ENCODE results near the gene CLDN2. TPM values are rescaled to one million over a fixed set of nuclear protein-coding genes. Genes with fewer than 3 reads are reported as not detected.
"Not testable (repeated sequence)": the region's sequence is repeated elsewhere in the genome, so short reads cannot be mapped to it uniquely, and the experiment has no call there.

CLDN2 gene
- total RNA-seq, 1 donor from 2014 or later: not detected

GRCh38 chrX:106955004-106955772 lies 35.0 kb downstream of the CLDN2 start:
- no peaks in the 10 kb centered on the region for H3K36me3 ChIP-seq
- no peaks in the 10 kb centered on the region for H3K27me3 ChIP-seq (ENCODE audit: low read depth)
- no peaks in the 10 kb centered on the region for H3K9me3 ChIP-seq (replicated peaks)
- no peak overlapping the region for H3K4me3 ChIP-seq
- H3K4me1 ChIP-seq: no peaks in the 10 kb centered on the region
- TF ChIP-seq, protein P1, sequence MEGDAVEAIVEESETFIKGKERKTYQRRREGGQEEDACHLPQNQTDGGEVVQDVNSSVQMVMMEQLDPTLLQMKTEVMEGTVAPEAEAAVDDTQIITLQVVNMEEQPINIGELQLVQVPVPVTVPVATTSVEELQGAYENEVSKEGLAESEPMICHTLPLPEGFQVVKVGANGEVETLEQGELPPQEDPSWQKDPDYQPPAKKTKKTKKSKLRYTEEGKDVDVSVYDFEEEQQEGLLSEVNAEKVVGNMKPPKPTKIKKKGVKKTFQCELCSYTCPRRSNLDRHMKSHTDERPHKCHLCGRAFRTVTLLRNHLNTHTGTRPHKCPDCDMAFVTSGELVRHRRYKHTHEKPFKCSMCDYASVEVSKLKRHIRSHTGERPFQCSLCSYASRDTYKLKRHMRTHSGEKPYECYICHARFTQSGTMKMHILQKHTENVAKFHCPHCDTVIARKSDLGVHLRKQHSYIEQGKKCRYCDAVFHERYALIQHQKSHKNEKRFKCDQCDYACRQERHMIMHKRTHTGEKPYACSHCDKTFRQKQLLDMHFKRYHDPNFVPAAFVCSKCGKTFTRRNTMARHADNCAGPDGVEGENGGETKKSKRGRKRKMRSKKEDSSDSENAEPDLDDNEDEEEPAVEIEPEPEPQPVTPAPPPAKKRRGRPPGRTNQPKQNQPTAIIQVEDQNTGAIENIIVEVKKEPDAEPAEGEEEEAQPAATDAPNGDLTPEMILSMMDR (IDR thresholded peaks at IDR 0.05; ENCODE audit: borderline replicate concordance): no peak
- intact Hi-C loops (cut with micrococcal nuclease): loop anchor here (10.0 kb wide), 1 partner anchor 60 kb away; no protein-coding TSS in a partner anchor
- DNase-seq: no peak
- no peak overlapping the region for H3K27ac ChIP-seq (replicated peaks)

DNA sequence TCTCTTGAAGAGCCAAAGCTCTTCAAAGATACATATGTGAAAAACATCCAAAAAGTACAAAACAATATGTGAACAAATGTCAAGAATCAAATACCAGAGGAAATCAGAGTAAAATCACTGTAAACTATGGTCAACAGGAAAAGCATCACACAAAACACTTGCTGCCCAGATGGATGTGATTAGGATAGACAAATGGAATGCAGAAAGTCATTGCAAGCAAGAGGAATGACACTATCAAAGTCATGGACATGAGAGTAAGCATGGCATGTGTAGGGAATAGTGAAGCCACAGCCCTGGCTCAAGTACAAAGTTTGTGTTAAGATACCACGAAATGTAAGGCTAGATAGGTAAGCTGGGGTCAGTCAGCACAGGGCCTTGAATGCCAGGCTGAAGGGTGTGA lies 37.7 kb downstream of the CLDN2 start:
- intact Hi-C loops (cut with micrococcal nuclease): loop anchor here (10.0 kb wide), 1 partner anchor 63 kb away; no protein-coding TSS in a partner anchor
- Histone ChIP-seq H3K27me3 (ENCODE audit: low read depth) (no peaks in the 10 kb centered on the region), H3K36me3 (peaks cover 12% of the 10 kb centered on the region), H3K9me3 (replicated peaks) (no peaks in the 10 kb centered on the region), H3K4me3 (no peak overlapping the region), H3K4me1 (no peaks in the 10 kb centered on the region), H3K27ac (replicated peaks) (no peak overlapping the region)
- no peak for DNase-seq
- TF ChIP-seq, protein P1 (IDR thresholded peaks at IDR 0.05; ENCODE audit: borderline replicate concordance): no peak

GRCh38 chrX:106959901-106960300 lies 39.7 kb downstream of the CLDN2 start:
- peaks cover 12% of the 10 kb centered on the region for H3K36me3 ChIP-seq
- H3K4me3 ChIP-seq: no peak overlapping the region
- H3K9me3 ChIP-seq (replicated peaks): no peaks in the 10 kb centered on the region
- H3K27ac ChIP-seq (replicated peaks): no peak overlapping the region
- H3K27me3 ChIP-seq (ENCODE audit: low read depth): no peaks in the 10 kb centered on the region
- TF ChIP-seq, protein P1 (IDR thresholded peaks at IDR 0.05; ENCODE audit: borderline replicate concordance): no peak
- H3K4me1 ChIP-seq: no peaks in the 10 kb centered on the region
- intact Hi-C loops (cut with micrococcal nuclease): loop anchor here (10.0 kb wide), 1 partner anchor 65 kb away; no protein-coding TSS in a partner anchor
- DNase-seq: no peak

- no peaks in the 10 kb centered on the region for H3K9me3 ChIP-seq (replicated peaks)
- no peaks in the 10 kb centered on the region for H3K4me1 ChIP-seq
- no peak for DNase-seq
- peaks cover 12% of the 10 kb centered on the region for H3K36me3 ChIP-seq
- H3K27me3 ChIP-seq (ENCODE audit: low read depth): no peaks in the 10 kb centered on the region
- no peak overlapping the region for H3K4me3 ChIP-seq
- no peak overlapping the region for H3K27ac ChIP-seq (replicated peaks)
- TF ChIP-seq, protein P1 (IDR thresholded peaks at IDR 0.05; ENCODE audit: borderline replicate concordance): no peak
- intact Hi-C loops (cut with micrococcal nuclease): no loop called here
These were observed 42.9 kb downstream of the CLDN2 start for GRCh38 chrX:106963111-106963510.

- no peaks in the 10 kb centered on the region for H3K4me1 ChIP-seq
- H3K27ac ChIP-seq (replicated peaks): no peak overlapping the region
- H3K36me3 ChIP-seq: peaks cover 12% of the 10 kb centered on the region
- TF ChIP-seq, protein P1 (IDR thresholded peaks at IDR 0.05; ENCODE audit: borderline replicate concordance): no peak
- no peak overlapping the region for H3K4me3 ChIP-seq
- no peaks in the 10 kb centered on the region for H3K9me3 ChIP-seq (replicated peaks)
- intact Hi-C loops (cut with micrococcal nuclease): no loop called here
- H3K27me3 ChIP-seq (ENCODE audit: low read depth): no peaks in the 10 kb centered on the region
- no peak for DNase-seq
These were observed 44.1 kb downstream of the CLDN2 start for GRCh38 chrX:106964290-106964689.

DNA sequence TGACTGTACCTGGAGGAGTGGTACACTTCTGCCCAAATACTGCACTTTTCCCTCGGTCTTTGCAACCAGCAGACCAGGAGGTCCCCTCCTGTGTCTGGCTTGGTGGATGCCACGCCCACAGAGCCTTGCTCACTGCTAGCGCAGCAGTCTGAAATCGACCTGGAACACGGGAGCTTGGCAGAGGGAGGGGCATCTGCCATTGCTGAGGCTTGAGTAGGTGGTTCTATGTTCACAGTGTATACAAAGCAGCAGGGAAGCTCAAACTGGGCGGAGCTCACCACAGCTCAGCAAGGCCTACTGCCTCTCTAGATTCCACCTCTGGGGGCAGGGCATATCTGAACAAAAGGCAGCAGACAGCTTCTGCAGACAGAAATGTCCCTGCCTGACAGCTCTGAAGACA lies 46.3 kb downstream of the CLDN2 start:
- H3K9me3 ChIP-seq (replicated peaks); intact Hi-C loops (cut with micrococcal nuclease); H3K36me3 ChIP-seq; H3K4me3 ChIP-seq; H3K4me1 ChIP-seq; H3K27me3 ChIP-seq (ENCODE audit: low read depth); H3K27ac ChIP-seq (replicated peaks); DNase-seq: not testable (repeated sequence)

Data from left ventricle myocardium inferior (tissue), 1 donor.